Aorta (tissue), 5 donors: ENCODE measurements around the gene TXNRD2. TPM values are rescaled to one million over a fixed set of nuclear protein-coding genes. Genes with fewer than 3 reads are reported as not detected.

Source experiments
- ATAC-seq: fragments of 200-7000 bp; cut with Tn5 transposase; one replicate; pipeline ENCODE4 v1.9.1; 2022; ENCODE audit warnings: moderate library complexity; ENCODE audit not compliant: low FRiP score
- DNase-seq, 2 donors: peaks; one replicate each; pipeline ENCODE4 v3.0.0-alpha.2; 2020
- H3K27ac ChIP-seq, 2 donors: one replicate each; pipeline ENCODE4 v1.5.1; 2013; ENCODE audit warnings: low read length in 2 of 2, mild to moderate bottlenecking in 2 of 2, moderate library complexity in 2 of 2, control low read depth in 1 of 2, inconsistent platforms in 1 of 2, low read depth in 1 of 2
- H3K27me3 ChIP-seq, 2 donors: one replicate each; pipeline ENCODE4 v1.6.1; 2013; ENCODE audit warnings: control low read depth in 1 of 2, low read length in 1 of 2, mild to moderate bottlenecking in 1 of 2, moderate library complexity in 1 of 2; ENCODE audit not compliant: insufficient read depth in 2 of 2, control insufficient read depth in 1 of 2
- H3K36me3 ChIP-seq, 2 donors: one replicate each; pipeline ENCODE4 v1.6.1; 2013; ENCODE audit warnings: control low read depth in 1 of 2, low read length in 1 of 2, mild to moderate bottlenecking in 1 of 2; ENCODE audit not compliant: insufficient read depth in 2 of 2, control insufficient read depth in 1 of 2
- H3K4me1 ChIP-seq, 2 donors: one replicate each; pipeline ENCODE4 v1.6.1; 2013; ENCODE audit warnings: low read length in 2 of 2, control low read depth in 1 of 2, mild to moderate bottlenecking in 1 of 2, moderate library complexity in 1 of 2; ENCODE audit not compliant: insufficient read depth in 2 of 2, control insufficient read depth in 1 of 2
- H3K4me3 ChIP-seq, 2 donors: one replicate each; pipeline ENCODE4 v1.5.1; 2013; ENCODE audit warnings: low read length in 2 of 2, control low read depth in 1 of 2, mild to moderate bottlenecking in 1 of 2
- H3K9me3 ChIP-seq: one replicate; pipeline ENCODE4 v1.6.1; 2013; ENCODE audit warnings: mild to moderate bottlenecking, low read length; ENCODE audit not compliant: control insufficient read depth
- WGBS, 2 donors: extraction: QIAGEN DNeasy Blood & Tissue Kit; methylation state at CpG; one replicate each; pipeline ENCODE4 v1.1.7; 2013; 5-methylcytosine and 5-hydroxymethylcytosine counted together
- intact Hi-C, 2 donors: fragments of 100-400 bp; cut with DNase I; formaldehyde crosslinking; loops; one replicate each; pipeline versions ENCODE4 v1.14.2 to v1.15.0; 2022
- polyA plus RNA-seq, 2 donors: library from polyadenylated mRNA; stranded (reverse); fragments of 200-250 nt; gene quantifications; one replicate each; pipeline ENCODE4 v1.2.3, GENCODE V29; 2013
- total RNA-seq, 2 donors: library from RNA; stranded (reverse); fragmentation: NEBNext Ultra II Directional; extraction: Animal tissue kit (Norgen Biotek cat#: 25700); gene quantifications; one replicate each; pipeline ENCODE4 v1.2.1, GENCODE V29; 2021
- donor health status: healthy with polysubstance abuse.
- donor health status: Bipolar disorder and iron deficiency.
- donor health status: DM: no; HTN: no; CAD: no.
- donor health status: DM: no; HTN: no; CAD: no.
- donor health status: DM: yes; HTN: yes; CAD: no.

Gene TXNRD2
- total and polyA plus RNA-seq, 4 donors = 13.3 to 59.0 (median 25.2) TPM

- intact Hi-C loops = loop anchor here in 1 of 2 donors (10.0 kb wide), 1 partner anchor 109 kb away; the partner anchor contains the start of gene DGCR8
- H3K4me3 ChIP-seq = no peak overlapping the region
- H3K4me1 ChIP-seq = no peaks in the 10 kb centered on the region
- ATAC-seq = no peak
- WGBS, 2 donors = 84 to 87% methylated on average over 4 of the region's 4 CpGs
- H3K27ac ChIP-seq = no peak overlapping the region
- no peaks in the 10 kb centered on the region for H3K9me3 ChIP-seq
- no peak for DNase-seq
- H3K36me3 ChIP-seq = peaks cover 0 to 8% of the 10 kb centered on the region in 2 donors
- no peaks in the 10 kb centered on the region for H3K27me3 ChIP-seq
Observed at GRCh38 chr22:19975707-19976035, 34.1 kb upstream of the TXNRD2 start.

GRCh38 chr22:19974935-19975706 lies 33.5 kb upstream of the TXNRD2 start:
- intact Hi-C loops = loop anchor here in 1 of 2 donors (10.0 kb wide), 1 partner anchor 110 kb away; the partner anchor contains the start of gene DGCR8
- DNase-seq (no peak), ATAC-seq (no peak)
- Histone ChIP-seq H3K4me3 (no peak overlapping the region), H3K27ac (peak overlapping the region in 1 of 2 donors; percentile 4), H3K4me1 (no peaks in the 10 kb centered on the region), H3K27me3 (no peaks in the 10 kb centered on the region), H3K9me3 (no peaks in the 10 kb centered on the region), H3K36me3 (peaks cover 0 to 8% of the 10 kb centered on the region in 2 donors)
- 74 to 80% methylated on average over 13 of the region's 13 CpGs for WGBS, 2 donors

- H3K4me3 ChIP-seq = no peak overlapping the region
- no peaks in the 10 kb centered on the region for H3K27me3 ChIP-seq
- H3K27ac ChIP-seq = no peak overlapping the region
- H3K36me3 ChIP-seq = peaks cover 0 to 8% of the 10 kb centered on the region in 2 donors
- no peaks in the 10 kb centered on the region for H3K4me1 ChIP-seq
- no peaks in the 10 kb centered on the region for H3K9me3 ChIP-seq
- intact Hi-C loops = loop anchor here in 1 of 2 donors (10.0 kb wide), 1 partner anchor 110 kb away; the partner anchor contains the start of gene DGCR8
- DNase-seq = no peak
- no peak for ATAC-seq
- 60 to 63% methylated on average over 11 of the region's 11 CpGs for WGBS, 2 donors
Observed at GRCh38 chr22:19974268-19974861, 32.7 kb upstream of the TXNRD2 start.

GRCh38 chr22:19973551-19974267 lies 32.1 kb upstream of the TXNRD2 start:
- H3K9me3 ChIP-seq = no peaks in the 10 kb centered on the region
- no peak overlapping the region for H3K4me3 ChIP-seq
- no peaks in the 10 kb centered on the region for H3K4me1 ChIP-seq
- intact Hi-C loops = loop anchor here in 1 of 2 donors (10.0 kb wide), 1 partner anchor 111 kb away; the partner anchor contains the start of gene DGCR8
- no peaks in the 10 kb centered on the region for H3K27me3 ChIP-seq
- no peak for ATAC-seq
- no peak for DNase-seq
- WGBS, 2 donors = 93 to 94% methylated on average over 42 to 46 of the region's 46 CpGs
- H3K27ac ChIP-seq = no peak overlapping the region
- peaks cover 0 to 6% of the 10 kb centered on the region in 2 donors for H3K36me3 ChIP-seq

GRCh38 chr22:19972652-19973550 lies 31.3 kb upstream of the TXNRD2 start:
- Histone ChIP-seq H3K4me1 (no peaks in the 10 kb centered on the region), H3K36me3 (peaks cover 0 to 7% of the 10 kb centered on the region in 2 donors), H3K4me3 (no peak overlapping the region), H3K27ac (no peak overlapping the region), H3K27me3 (no peaks in the 10 kb centered on the region), H3K9me3 (no peaks in the 10 kb centered on the region)
- no peak for ATAC-seq
- intact Hi-C loops = loop anchor here in 1 of 2 donors (10.0 kb wide), 1 partner anchor 112 kb away; the partner anchor contains the start of gene DGCR8
- no peak for DNase-seq
- WGBS, 2 donors = 89 to 90% methylated on average over 48 to 50 of the region's 50 CpGs

GRCh38 chr22:19972251-19972650 lies 30.6 kb upstream of the TXNRD2 start:
- intact Hi-C loops = loop anchor here in 1 of 2 donors (10.0 kb wide), 1 partner anchor 113 kb away; the partner anchor contains the start of gene DGCR8
- DNase-seq (no peak), ATAC-seq (no peak)
- Histone ChIP-seq H3K27ac (no peak overlapping the region), H3K27me3 (no peaks in the 10 kb centered on the region), H3K4me3 (no peak overlapping the region), H3K36me3 (peaks cover 0 to 5% of the 10 kb centered on the region in 2 donors), H3K9me3 (no peaks in the 10 kb centered on the region), H3K4me1 (no peaks in the 10 kb centered on the region)
- WGBS, 2 donors = 74 to 84% methylated on average over 9 of the region's 9 CpGs

- H3K9me3 ChIP-seq = no peaks in the 10 kb centered on the region
- H3K27me3 ChIP-seq = no peaks in the 10 kb centered on the region
- DNase-seq (no peak), ATAC-seq (no peak)
- H3K36me3 ChIP-seq = peaks cover 0 to 5% of the 10 kb centered on the region in 2 donors
- intact Hi-C loops = loop anchor here in 1 of 2 donors (10.0 kb wide), 1 partner anchor 113 kb away; the partner anchor contains the start of gene DGCR8
- no peak overlapping the region for H3K4me3 ChIP-seq
- WGBS, 2 donors = 61 to 67% methylated on average over 28 of the region's 28 CpGs
- no peak overlapping the region for H3K27ac ChIP-seq
- H3K4me1 ChIP-seq = no peaks in the 10 kb centered on the region
Observed at GRCh38 chr22:19971276-19972124, 29.9 kb upstream of the TXNRD2 start.
